C4-2B (cell line): Measurements from ENCODE around the gene PTPRD.

Experiments used
- CTCF ChIP-seq: fragments of 450-650 bp; conservative IDR thresholded peaks from 2 replicates; pipeline ENCODE4 v1.5.1; 2017; ENCODE audit warnings: mild to moderate bottlenecking
- ZFX ChIP-seq: fragments of 450-650 bp; IDR thresholded peaks from 2 replicates; pipeline ENCODE4 v1.6.1; 2017

- TF ChIP-seq CTCF (no peak), ZFX (no peak)
These were observed 738.5 kb downstream of the PTPRD start for GRCh38 chr9:9874270-9874669.
